ENCODE results near the gene ADGRB3.
"Not testable (repeated sequence)": the region's sequence is repeated elsewhere in the genome, so short reads cannot be mapped to it uniquely, and the experiment has no call there.

Gene ADGRB3

DNA sequence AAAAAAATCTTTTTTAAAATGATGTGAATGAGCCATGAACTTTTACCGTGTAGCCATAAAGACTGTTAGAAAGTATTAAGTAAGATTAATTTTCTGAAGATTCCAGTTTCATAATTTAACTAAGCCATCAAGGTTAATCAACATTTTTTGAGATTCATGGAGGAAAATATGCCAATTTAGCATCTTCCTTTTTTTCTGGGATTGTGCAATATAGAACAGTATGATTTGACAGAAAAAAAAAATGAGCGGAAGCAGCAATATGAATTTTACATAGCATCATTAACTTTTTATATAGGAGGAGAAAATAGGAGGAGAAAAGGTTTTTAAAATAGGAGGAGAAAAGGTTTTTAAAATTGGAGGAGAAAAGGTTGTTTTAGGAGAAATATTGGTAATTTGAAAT is 306.3 kb downstream of the ADGRB3 start:
- DNase-seq (ENCODE audit: low read depth, low spot score): no peak

DNA sequence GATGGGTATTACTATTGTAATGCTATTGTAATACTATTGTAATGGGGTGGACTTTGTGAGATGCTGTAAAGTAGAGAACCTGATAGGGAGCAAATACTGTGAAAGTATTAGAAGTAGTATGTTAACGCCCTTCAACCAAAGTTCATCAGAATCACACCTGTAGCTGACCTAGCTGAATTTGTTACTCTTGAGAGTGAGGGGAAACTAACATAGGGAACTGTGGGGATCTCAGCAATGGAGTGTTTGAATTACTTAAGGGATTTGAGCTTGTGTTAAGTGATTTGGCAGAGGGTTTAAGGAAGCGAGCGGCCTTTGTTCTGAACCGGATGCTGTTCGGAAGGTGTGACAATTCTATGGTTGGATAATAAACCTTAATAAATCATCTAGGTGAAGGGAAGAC is 312.6 kb downstream of the ADGRB3 start:
- no peak for DNase-seq (ENCODE audit: low read depth, low spot score)

GRCh38 chr6:68951270-68951669 is 316.2 kb downstream of the ADGRB3 start:
- no peak for DNase-seq (ENCODE audit: low read depth, low spot score)

GRCh38 chr6:68958327-68958726 is 323.2 kb downstream of the ADGRB3 start:
- no peak for DNase-seq (ENCODE audit: low read depth, low spot score)

GRCh38 chr6:68967549-68968300 is 332.6 kb downstream of the ADGRB3 start:
- DNase-seq (ENCODE audit: low read depth, low spot score): no peak

DNA sequence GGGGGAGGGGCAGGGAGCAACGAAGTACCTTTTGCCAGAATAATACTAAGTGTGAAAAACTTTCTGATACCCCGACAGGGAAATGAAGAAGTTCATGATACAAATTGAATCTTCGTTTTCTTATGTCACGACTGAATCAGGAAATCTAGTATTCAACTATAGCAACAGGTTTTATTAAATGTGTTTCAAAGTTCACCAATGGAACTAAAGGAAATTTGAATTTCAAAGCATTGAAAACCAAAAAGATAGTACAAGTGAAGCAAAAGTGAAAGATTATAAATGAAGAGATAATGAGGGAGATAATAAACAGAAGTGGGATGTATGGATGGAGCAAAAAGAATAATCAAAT is 333.2 kb downstream of the ADGRB3 start:
- no peak for DNase-seq (ENCODE audit: low read depth, low spot score)

DNA sequence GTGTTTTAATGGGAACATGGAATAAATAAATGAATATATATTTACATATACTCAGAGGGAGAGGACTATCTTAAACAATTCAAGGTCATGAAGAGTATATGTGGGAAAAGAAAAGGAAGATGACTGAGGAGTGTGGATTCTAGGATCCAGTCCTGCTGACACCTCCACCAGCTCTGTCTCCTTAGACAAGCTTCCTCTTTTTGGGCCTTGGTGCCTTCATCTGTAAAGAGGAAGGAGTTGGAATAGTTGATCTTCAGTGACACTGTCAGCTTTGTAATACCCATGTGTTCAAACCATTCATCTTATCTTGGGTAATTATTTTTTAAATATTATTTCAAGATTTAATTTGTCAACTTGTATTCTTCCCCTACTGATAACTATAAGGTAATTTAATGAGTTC is 338.0 kb downstream of the ADGRB3 start:
- DNase-seq (ENCODE audit: low read depth, low spot score): no peak

DNA sequence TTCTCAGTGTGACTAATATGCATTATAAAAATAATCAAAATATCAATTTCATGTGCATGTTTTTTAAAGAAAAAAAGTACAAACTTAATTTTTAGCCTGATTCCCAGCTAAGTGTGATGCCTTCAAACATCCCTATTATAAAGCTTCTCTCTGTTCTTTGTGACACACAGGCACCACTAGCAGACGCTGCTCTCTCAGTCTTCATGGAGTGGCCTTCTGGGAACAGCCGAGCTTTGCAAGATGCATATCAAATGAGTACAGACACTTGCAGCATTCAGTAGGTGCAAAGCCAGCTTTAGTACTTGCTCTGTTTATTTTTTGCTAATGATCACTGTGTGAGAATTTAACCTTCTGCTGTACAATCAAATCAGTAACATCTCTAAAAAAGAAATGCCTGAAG is 340.0 kb downstream of the ADGRB3 start:
- no peak for DNase-seq (ENCODE audit: low read depth, low spot score)

GRCh38 chr6:68975816-68976215 is 340.7 kb downstream of the ADGRB3 start:
- no peak for DNase-seq (ENCODE audit: low read depth, low spot score)

- no peak for DNase-seq (ENCODE audit: low read depth, low spot score)
Observed at GRCh38 chr6:68976260-68976659, 341.2 kb downstream of the ADGRB3 start.

- no peak for DNase-seq (ENCODE audit: low read depth, low spot score)
Observed at GRCh38 chr6:68978411-68978810, 343.3 kb downstream of the ADGRB3 start.

DNA sequence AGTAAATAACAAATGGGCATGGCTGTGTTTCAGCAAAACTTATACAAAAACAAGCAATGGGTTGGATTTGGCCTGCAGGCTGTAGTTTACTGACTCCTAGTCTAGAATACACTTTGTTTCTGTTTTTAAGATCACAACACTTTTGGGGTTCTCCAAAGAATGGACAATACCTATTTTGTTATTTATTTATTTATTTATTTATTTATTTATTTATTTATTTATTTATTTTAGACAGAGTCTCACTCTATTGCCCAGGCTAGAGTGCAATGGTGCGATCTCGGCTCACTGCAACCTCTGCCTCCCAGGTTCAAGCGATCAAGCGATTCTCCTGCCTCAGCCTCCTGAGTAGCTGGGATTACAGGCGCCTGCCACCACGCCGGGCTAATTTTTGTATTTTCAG is 346.6 kb downstream of the ADGRB3 start:
- not testable (repeated sequence) for DNase-seq (ENCODE audit: low read depth, low spot score)

GRCh38 chr6:68988698-68989097 is 353.6 kb downstream of the ADGRB3 start:
- no peak for DNase-seq (ENCODE audit: low read depth, low spot score)

GRCh38 chr6:68990317-68990716 is 355.2 kb downstream of the ADGRB3 start:
- no peak for DNase-seq (ENCODE audit: low read depth, low spot score)

DNA sequence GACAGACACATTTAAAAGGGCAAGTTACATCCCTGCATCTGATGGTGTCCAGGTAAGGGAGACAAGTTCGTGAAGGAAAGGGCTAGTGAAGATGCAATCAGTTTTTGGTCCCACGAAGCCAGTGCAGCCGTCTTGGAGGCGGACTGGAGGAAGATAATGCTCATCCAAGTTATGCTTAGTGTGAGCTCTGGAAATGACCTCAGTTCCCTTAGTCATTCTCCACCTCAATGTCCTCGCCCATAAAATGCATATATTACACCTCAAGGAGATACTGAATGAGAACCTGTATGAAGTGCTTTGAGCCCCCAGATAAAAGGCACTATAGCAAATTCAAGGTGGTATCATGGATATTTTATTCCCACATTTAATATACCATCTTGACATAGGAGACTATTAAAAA is 358.8 kb downstream of the ADGRB3 start:
- no peak for DNase-seq (ENCODE audit: low read depth, low spot score)

DNA sequence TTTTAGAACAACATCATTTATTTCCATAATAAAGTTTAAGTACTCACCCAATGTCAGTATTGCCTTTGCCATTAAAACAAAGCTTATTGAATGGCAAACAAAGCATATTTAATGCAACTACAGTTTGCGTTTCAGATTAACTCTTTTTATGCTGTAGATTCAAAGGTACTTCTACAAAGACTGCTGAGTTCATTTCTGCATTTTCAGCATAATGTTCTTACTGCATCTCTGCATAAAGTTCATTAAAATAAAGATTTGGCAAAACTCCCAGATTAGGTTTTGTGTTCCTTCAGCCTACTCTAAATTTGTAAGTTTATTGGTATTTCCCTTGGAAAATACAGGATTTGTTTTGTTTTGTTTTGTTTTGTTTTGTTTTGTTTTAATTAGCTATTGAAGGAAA is 359.4 kb downstream of the ADGRB3 start:
- no peak for DNase-seq (ENCODE audit: low read depth, low spot score)

DNA sequence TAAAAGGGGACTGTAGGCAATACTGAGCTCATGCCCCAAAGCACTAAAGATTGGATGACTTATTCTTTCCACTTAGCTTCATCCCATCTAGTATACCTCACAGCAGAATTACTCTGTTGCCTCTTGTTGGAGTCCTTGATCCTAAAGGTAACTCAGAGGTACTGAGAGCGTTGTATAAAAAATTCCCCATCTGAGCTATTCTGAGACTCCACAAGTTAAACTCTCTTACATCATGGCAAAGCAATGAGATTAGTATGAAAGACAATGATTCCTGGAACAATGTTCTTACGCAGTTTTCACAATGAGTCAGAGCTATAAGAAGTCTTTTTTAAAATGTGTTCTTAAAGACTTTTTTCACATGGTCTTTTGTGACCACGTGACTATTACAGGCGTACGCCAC is 370.1 kb downstream of the ADGRB3 start:
- no peak for DNase-seq (ENCODE audit: low read depth, low spot score)

DNA sequence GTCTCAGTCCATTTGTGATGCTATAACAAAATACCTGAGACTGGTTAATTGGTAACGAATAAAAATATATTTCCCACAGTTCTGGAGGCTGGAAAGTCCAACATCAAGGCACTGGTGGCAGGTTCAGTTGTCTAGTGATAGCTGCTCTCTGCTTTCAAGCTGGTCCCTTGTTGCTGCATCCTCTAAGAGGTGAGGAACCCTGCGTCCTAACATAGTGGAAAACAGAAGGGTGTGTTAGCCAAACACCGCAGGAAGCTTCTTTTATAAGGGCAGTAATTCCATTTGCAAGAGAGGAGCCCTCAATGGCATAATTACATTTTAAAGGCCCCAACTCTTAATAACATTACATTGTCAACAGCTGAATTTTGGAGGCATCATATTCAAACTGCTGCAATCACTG is 372.7 kb downstream of the ADGRB3 start:
- no peak for DNase-seq (ENCODE audit: low read depth, low spot score)

DNA sequence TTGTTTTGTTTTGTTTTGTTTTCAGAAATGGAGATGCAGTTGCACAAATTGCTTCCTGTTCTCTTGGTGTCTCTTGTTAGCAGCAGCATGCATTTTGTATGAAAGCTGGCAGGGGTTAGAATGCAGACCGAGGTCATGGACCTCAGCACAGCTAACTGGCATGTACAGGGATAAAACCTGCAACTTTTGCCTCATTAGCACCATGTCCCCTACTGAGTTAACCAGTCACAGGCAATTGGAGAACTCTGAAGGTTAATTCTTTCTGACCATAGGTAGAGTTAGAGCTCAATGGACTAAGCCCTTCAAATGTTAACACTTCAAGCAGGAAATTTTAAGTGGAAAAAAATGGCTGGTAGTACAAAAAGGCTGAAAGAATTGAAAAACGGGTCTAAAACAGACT is 377.1 kb downstream of the ADGRB3 start:
- DNase-seq (ENCODE audit: low read depth, low spot score): no peak

DNA sequence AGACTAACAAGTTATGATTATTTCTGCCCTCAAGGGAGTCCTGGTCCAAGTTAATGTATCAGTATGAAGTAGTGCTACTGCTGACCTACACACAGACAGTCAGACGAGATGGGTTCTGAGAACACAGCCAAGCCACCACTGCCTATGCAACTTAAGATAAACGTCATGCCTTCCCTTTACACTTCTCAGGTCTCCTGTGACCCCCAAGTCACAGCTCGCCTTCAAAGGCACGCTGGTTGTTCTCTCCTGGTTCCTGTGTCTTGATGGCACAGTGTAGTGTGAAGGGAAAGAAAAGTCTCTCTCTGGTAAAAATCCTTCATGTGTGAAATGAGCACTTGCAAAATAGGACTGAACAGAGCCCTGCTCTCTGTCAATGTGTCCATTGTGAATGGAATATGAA is 377.8 kb downstream of the ADGRB3 start:
- DNase-seq (ENCODE audit: low read depth, low spot score): no peak

DNA sequence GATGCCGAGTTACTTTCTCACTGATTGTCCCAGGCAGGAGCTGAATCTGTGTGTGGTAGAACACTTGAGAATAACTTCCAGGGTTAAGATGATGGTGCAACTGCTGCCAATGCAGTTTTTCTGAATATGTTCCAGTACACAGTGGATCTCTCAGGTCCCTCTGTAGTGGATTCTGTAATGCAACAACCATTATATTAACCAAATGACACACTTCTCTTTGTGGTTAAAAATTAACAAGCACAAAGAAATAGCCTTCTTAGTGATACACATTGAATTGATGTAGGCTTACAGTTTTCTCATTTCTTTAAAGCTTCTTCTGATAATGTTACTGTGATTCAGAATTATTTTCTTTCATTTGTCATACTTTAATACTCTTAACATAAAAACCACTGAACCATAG is 383.8 kb downstream of the ADGRB3 start:
- DNase-seq (ENCODE audit: low read depth, low spot score): no peak

DNA sequence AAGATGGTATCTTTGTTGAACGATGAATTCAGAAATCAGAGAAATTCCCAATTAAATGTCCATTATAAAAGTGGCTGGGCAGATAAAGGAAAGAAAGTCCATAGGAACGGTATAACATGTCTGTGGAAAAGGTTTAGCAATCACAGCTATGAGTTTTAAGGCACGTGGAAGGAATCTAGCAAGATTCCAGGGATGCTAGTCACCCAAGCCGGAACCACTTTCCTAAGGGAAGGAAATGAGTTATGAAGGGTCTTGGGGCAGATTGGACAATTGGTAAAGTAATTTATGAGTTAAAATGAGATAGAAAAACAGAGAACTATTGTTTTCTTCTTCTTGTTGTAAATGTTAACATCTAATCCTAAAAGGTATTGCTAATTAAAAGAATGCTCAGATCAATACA is 384.8 kb downstream of the ADGRB3 start:
- DNase-seq (ENCODE audit: low read depth, low spot score): no peak

GRCh38 chr6:69022993-69023392 is 387.9 kb downstream of the ADGRB3 start:
- DNase-seq (ENCODE audit: low read depth, low spot score): no peak

- DNase-seq (ENCODE audit: low read depth, low spot score): no peak
Observed at GRCh38 chr6:69026243-69026642, 391.2 kb downstream of the ADGRB3 start.

Data from activated naive CD8-positive, alpha-beta T cell treated with anti-CD3 and anti-CD28 coated beads, Interleukin-2, amount 50 U/mL, for 16 hours (primary cell).